Effector memory CD8-positive, alpha-beta T cell (primary cell): Measurements from ENCODE around the gene PUS7.
"Not testable (repeated sequence)": the region's sequence is repeated elsewhere in the genome, so short reads cannot be mapped to it uniquely, and the experiment has no call there.

Source experiments
- ATAC-seq: fragments of 150-1000 bp; cut with Tn5 transposase; replicated peaks from 2 replicates; pipeline ENCODE4 v1.10.0; 2021; ENCODE audit warnings: mild to moderate bottlenecking, moderate library complexity
- DNase-seq, 3 experiments: peaks; one replicate each; pipeline ENCODE4 v3.0.0; 2021
- H3K27ac Mint-ChIP-seq, 2 donors: one replicate each; pipeline ENCODE4 v1.8.0; 2022; ENCODE audit warnings: mild to moderate bottlenecking in 2 of 2, mixed read lengths in 2 of 2, moderate library complexity in 2 of 2
- H3K27me3 Mint-ChIP-seq, 2 donors: one replicate each; pipeline ENCODE4 v1.8.0; 2022; ENCODE audit warnings: mixed read lengths in 2 of 2
- H3K36me3 Mint-ChIP-seq: one replicate; pipeline ENCODE4 v1.8.0; 2022; ENCODE audit warnings: mild to moderate bottlenecking, moderate library complexity, mixed read lengths; ENCODE audit not compliant: insufficient read depth
- H3K4me1 Mint-ChIP-seq, 2 donors: one replicate each; pipeline ENCODE4 v1.8.0; 2022; ENCODE audit warnings: low read depth in 2 of 2, mixed read lengths in 2 of 2
- H3K4me3 Mint-ChIP-seq, 2 donors: one replicate each; pipeline ENCODE4 v1.8.0; 2022; ENCODE audit warnings: mild to moderate bottlenecking in 2 of 2, mixed read lengths in 2 of 2, moderate library complexity in 2 of 2
- H3K9me3 Mint-ChIP-seq, 2 donors: one replicate each; pipeline ENCODE4 v1.8.0; 2022; ENCODE audit warnings: mixed read lengths in 2 of 2

The PUS7 gene

DNA sequence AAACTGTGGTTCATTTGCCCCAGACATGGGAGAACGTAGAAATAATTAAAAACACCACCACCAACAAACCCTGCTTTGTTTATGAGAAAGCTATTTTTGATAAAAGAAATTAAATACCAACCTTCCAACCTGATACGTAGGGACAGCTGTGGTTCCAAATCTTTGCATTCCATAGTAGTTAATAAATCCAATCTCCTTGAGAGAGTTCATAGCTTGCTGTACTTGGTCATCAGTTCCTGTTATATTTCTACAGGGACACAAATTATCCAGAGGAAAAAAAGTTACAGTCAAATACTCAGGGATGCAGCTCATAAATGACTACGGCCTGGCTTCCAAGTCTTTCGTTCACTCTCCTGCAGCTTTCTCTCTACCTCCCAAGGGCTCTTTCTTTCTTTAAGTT, 41.1 kb downstream of the PUS7 start:
- H3K4me3 Mint-ChIP-seq = no peak overlapping the region
- H3K4me1 Mint-ChIP-seq = no peaks in the 10 kb centered on the region
- no peak overlapping the region for H3K27ac Mint-ChIP-seq
- DNase-seq (no peak), ATAC-seq (no peak)
- no peaks in the 10 kb centered on the region for H3K9me3 Mint-ChIP-seq
- no peaks in the 10 kb centered on the region for H3K27me3 Mint-ChIP-seq
- H3K36me3 Mint-ChIP-seq = peaks cover 3% of the 10 kb centered on the region

DNA sequence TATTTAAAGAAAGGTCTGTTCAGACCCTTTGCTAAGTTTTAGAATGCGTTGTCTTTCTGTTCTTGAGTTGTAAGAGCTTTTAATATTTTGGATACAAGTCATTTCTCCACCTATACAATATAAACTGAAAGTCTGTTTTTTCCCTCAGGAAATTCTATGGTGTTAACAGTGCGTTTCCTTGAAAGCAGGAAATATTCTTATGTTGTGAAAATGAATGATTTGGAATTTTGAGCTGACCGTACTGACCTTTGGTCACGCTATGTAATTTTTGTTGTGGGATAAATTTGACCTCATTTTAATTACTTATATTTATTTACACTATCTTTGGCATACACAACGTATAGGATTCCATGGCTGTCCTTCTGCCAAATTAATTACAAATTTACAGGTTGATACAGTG, 43.5 kb downstream of the PUS7 start:
- DNase-seq (no peak), ATAC-seq (no peak)
- Mint-ChIP-seq H3K27me3 (no peaks in the 10 kb centered on the region), H3K36me3 (no peaks in the 10 kb centered on the region), H3K4me1 (no peaks in the 10 kb centered on the region), H3K4me3 (no peak overlapping the region), H3K27ac (no peak overlapping the region), H3K9me3 (no peaks in the 10 kb centered on the region)

DNA sequence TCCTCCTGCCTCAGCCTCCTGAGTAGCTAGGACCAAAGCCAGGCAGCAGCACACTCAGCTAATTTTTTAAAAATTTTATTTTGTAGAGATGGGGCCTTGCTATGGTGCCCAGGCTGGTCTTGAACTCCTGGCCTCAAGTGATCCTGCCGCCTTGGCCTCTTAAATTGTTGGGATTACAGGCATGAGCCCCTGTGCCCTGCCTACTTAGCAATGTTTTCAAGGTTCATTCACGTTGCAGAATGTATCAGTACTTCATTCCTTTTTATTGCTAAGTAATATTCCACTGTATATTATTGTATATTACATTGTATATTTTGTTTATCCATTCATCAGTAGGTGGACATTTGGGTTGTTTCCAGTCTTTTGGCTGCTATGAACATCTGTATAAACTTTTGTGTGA, 44.2 kb downstream of the PUS7 start:
- H3K4me3 Mint-ChIP-seq = no peak overlapping the region
- no peaks in the 10 kb centered on the region for H3K27me3 Mint-ChIP-seq
- no peak overlapping the region for H3K27ac Mint-ChIP-seq
- no peak for ATAC-seq
- H3K9me3 Mint-ChIP-seq = no peaks in the 10 kb centered on the region
- DNase-seq = no peak
- H3K36me3 Mint-ChIP-seq = no peaks in the 10 kb centered on the region
- H3K4me1 Mint-ChIP-seq = no peaks in the 10 kb centered on the region

DNA sequence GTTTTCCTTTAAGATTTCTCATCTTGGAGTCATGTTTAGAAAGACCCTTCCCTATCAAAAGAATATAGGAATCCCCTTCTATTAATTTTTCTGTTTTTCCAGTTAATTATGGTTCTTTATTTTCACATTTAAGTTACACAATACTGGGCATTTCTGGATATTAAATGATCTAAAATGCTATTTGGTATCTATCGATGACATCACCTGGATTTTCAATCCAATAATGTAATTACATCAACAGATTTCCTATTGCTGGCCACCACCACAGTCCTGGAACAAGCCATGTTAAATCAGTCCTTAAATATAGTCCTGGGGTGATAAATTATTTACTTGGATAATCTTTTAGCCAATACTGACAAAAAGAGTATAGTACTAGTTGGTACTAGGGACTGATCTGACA, 48.0 kb downstream of the PUS7 start:
- H3K9me3 Mint-ChIP-seq = no peaks in the 10 kb centered on the region
- DNase-seq (no peak), ATAC-seq (no peak)
- H3K27me3 Mint-ChIP-seq = no peaks in the 10 kb centered on the region
- H3K4me3 Mint-ChIP-seq = no peak overlapping the region
- H3K27ac Mint-ChIP-seq = no peak overlapping the region
- H3K4me1 Mint-ChIP-seq = no peaks in the 10 kb centered on the region
- H3K36me3 Mint-ChIP-seq = peaks cover under 1% of the 10 kb centered on the region

DNA sequence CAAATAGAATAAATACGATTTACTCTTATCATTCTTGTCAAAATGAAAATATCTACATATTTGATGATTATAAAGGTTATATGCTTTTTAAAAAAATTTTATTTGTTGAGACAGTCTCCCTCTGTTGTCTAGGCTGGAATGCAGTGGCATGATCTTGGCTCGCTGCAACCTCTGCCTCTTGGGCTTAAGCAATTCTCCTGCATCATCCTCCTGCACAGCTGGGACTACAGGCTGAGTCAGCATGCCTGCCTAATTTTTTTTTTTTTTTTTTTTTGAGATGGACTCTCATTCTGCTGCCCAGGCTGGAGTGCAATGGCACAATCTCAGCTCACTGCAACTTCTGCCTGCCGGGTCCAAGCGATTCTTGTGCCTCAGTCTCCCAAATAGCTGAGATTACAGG, 48.9 kb downstream of the PUS7 start:
- H3K4me3 Mint-ChIP-seq = no peak overlapping the region
- peaks cover 2% of the 10 kb centered on the region for H3K36me3 Mint-ChIP-seq
- H3K27ac Mint-ChIP-seq = no peak overlapping the region
- H3K27me3 Mint-ChIP-seq = no peaks in the 10 kb centered on the region
- H3K4me1 Mint-ChIP-seq = no peaks in the 10 kb centered on the region
- DNase-seq (no peak), ATAC-seq (no peak)
- H3K9me3 Mint-ChIP-seq = no peaks in the 10 kb centered on the region

DNA sequence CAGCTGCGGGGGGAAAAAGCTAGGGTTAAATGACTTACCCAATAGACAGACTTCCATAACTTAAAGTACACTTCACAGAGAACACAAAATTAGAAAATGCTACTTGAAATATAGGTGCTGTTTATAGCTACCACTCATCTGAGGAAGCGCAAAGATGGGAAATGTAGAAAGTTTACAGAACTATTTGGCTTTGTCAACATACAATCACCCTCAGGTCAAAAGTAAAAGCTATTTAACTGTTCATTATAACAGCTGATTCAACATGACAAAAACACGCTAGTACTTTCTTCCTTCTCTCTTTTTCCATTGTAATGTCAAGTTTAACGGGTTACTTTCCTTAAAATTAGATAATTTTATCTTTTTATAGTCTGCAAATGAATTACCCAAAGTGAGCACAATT, 51.2 kb downstream of the PUS7 start:
- no peak overlapping the region for H3K27ac Mint-ChIP-seq
- H3K9me3 Mint-ChIP-seq = no peaks in the 10 kb centered on the region
- ATAC-seq (no peak), DNase-seq (no peak)
- H3K36me3 Mint-ChIP-seq = peaks cover 2% of the 10 kb centered on the region
- H3K4me3 Mint-ChIP-seq = no peak overlapping the region
- no peaks in the 10 kb centered on the region for H3K27me3 Mint-ChIP-seq
- H3K4me1 Mint-ChIP-seq = no peaks in the 10 kb centered on the region

DNA sequence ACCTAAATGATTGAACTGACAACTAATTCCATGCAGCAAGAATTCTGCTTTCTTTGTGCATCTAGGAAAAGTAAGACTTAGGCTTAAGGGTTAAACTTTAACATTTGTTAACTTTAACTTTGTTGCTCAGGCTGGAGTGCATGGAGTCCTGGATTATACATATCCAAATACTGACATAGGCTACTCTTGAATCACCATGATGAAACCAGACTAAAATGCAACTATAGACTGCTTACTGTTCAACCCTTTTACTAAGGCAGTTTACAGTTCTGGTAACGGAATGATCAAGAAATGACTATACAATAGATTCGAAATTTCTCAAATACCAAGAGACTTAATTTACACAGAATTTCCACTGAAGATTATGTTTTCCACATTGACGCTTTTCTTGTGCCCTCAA, 52.0 kb downstream of the PUS7 start:
- H3K4me1 Mint-ChIP-seq = no peaks in the 10 kb centered on the region
- DNase-seq = no peak
- no peak for ATAC-seq
- no peaks in the 10 kb centered on the region for H3K9me3 Mint-ChIP-seq
- H3K27ac Mint-ChIP-seq = no peak overlapping the region
- no peaks in the 10 kb centered on the region for H3K27me3 Mint-ChIP-seq
- H3K36me3 Mint-ChIP-seq = peaks cover 2% of the 10 kb centered on the region
- no peak overlapping the region for H3K4me3 Mint-ChIP-seq

DNA sequence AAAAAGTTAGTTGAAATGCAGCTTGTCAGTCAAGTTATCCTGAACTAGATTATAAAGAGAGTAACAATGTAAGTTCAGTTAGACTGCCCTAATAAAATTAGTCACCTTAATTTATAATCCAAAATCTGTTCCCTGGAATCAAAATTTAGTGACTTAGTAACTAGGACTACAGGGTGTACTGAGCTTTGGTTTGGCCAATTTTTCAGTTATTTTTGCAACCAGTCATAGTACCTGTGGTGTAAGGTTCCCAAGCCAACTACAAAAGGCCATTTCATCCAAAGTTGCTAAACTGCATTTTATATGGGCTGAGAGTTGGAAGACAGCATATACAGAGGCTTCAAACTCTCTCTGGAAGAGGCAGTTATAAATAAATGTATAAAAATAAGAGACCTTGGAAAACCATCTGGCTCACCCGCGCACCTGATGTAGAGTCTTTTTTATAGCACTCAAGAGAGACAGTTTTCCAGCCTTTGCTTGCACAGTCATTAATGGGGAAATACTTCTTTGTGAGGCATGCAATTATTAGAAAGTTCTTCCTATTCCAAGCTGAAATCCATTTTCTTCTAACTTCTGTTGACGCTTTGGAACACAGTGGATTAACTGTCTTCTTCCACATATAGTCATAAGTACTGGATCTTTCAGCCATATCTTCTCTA, 59.2 kb downstream of the PUS7 start:
- Mint-ChIP-seq H3K9me3 (no peaks in the 10 kb centered on the region), H3K4me1 (no peaks in the 10 kb centered on the region), H3K36me3 (peaks cover 14% of the 10 kb centered on the region), H3K4me3 (no peak overlapping the region), H3K27me3 (no peaks in the 10 kb centered on the region), H3K27ac (peak overlapping the region in 1 of 2 donors; percentile 22)
- ATAC-seq = no peak
- DNase-seq = no peak

DNA sequence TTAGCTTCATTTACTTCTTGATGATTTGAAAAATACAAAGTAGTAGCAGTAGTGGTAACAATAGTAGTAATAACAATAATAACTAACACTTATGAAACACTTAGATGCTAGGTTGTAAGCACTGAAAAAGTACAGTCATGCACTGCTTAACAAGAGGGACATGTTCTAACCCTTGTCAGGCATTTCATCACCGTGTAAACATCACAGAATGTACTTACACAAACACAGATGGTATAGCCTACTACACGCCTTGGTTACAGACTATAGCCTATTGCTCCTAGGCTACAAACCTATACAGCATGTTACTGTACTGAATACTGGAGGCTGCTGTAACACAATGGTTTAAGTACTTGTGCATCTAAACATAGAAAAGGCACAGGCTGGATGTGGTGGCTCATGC, 60.6 kb downstream of the PUS7 start:
- Mint-ChIP-seq H3K27ac (no peak overlapping the region), H3K27me3 (no peaks in the 10 kb centered on the region), H3K36me3 (peaks cover 14% of the 10 kb centered on the region), H3K4me1 (no peaks in the 10 kb centered on the region), H3K4me3 (no peak overlapping the region), H3K9me3 (no peaks in the 10 kb centered on the region)
- ATAC-seq (no peak), DNase-seq (no peak)

DNA sequence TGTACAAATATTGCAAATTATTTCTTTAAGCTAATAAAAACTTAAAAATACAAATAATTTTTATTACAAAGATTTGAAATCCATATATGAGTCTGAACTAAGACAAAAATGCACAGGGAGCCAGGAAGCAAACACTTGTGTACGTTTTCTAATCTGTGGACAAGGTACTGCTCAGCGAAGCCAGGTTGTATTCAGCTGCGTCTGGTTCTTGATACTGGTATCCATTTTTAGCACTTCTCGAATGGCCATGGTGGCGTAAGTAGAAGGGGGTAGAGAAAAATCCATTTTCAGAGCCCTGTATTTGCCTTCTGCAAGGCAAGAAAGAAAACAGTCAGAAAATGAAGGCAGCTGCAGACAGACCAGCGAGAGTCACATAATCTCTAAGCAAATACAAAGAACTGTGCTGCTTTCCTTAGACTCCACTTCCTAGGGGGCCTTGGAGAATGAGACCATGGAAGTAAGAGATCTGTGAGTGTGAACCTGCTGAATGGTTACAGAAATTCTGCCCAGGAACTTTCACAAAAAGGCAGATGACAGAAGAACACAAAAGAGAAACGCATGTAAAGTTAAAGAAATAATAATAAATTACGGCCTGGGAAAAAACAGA, 64.3 kb downstream of the PUS7 start:
- ATAC-seq (no peak), DNase-seq (no peak)
- no peaks in the 10 kb centered on the region for H3K4me1 Mint-ChIP-seq
- H3K27me3 Mint-ChIP-seq = no peaks in the 10 kb centered on the region
- no peak overlapping the region for H3K27ac Mint-ChIP-seq
- no peaks in the 10 kb centered on the region for H3K9me3 Mint-ChIP-seq
- H3K36me3 Mint-ChIP-seq = peaks cover 14% of the 10 kb centered on the region
- H3K4me3 Mint-ChIP-seq = no peak overlapping the region

DNA sequence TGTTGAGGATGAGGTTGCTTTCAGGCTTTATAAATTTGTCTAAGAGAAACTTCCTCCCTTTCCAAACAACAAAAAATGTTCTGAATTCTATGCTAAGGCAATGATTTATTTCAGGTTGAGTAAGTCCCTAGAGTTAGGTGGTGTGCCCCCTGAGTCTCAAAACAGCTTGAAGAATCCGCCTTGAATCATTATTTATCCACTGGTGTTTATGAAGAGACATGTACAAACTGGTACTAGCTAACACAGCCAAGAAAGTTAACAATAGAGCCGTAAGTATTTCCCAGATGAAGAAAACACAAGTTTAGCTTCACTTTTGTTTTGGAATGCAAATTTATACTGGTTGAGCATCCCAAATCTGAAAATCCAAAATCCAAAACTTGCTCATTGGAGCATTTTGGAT, 67.2 kb downstream of the PUS7 start:
- no peaks in the 10 kb centered on the region for H3K27me3 Mint-ChIP-seq
- H3K4me1 Mint-ChIP-seq = peaks cover 0 to 11% of the 10 kb centered on the region in 2 donors
- no peaks in the 10 kb centered on the region for H3K9me3 Mint-ChIP-seq
- no peak for DNase-seq
- H3K27ac Mint-ChIP-seq = no peak overlapping the region
- no peak overlapping the region for H3K4me3 Mint-ChIP-seq
- no peak for ATAC-seq
- peaks cover 12% of the 10 kb centered on the region for H3K36me3 Mint-ChIP-seq

DNA sequence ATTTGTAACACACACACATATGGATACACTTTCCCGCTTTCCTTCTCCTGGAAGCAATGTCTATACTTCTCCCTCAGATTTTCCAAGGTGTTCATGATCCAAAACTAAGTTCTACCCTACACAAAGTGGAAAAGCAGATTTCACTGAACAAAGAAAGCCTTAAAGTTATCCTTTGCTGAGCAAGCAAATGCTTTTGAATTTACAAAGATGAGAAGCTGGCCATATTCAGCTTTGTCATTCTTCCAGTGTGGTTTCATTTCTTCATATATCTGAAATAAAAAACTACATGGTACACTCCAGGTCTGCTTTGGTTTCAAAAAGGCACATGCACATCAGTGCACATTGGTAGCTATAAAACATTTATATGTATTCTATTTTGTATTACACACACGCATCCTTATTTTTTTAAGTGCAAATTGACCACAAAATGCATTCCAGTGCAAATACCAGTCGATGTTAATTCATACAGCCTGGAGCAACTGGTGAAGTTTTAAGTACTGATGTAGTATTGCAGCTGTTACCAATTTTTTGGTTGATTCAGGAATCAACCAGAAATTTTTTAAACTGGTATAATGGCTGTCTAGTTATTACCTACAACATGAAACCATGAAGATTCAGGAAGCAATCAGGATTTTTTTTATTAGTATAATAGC, 67.8 kb downstream of the PUS7 start:
- DNase-seq (no peak), ATAC-seq (no peak)
- Mint-ChIP-seq H3K9me3 (no peaks in the 10 kb centered on the region), H3K27ac (no peak overlapping the region), H3K36me3 (peaks cover 9% of the 10 kb centered on the region), H3K4me3 (no peak overlapping the region), H3K27me3 (no peaks in the 10 kb centered on the region), H3K4me1 (peaks cover 0 to 11% of the 10 kb centered on the region in 2 donors)

DNA sequence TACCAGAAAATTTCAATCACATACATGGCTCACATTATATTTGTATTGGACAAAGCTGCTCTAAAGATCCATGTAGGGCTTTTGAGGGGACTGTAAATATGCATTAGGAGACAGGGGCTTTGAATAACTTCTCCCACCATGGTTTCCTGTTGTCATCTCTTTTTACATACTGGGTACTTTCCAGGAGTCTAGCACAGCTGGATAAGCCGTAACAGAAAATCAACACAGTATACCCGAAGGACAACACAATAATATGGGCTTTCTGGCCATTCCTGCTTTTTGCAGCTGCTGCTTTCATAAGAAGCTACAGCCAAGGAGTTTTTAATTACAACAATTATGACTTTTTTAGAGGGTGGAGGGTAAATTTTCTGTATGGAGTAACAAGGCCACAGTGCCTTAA, 70.0 kb downstream of the PUS7 start:
- no peaks in the 10 kb centered on the region for H3K9me3 Mint-ChIP-seq
- ATAC-seq (no peak), DNase-seq (no peak)
- H3K4me3 Mint-ChIP-seq = no peak overlapping the region
- H3K27me3 Mint-ChIP-seq = no peaks in the 10 kb centered on the region
- H3K36me3 Mint-ChIP-seq = no peaks in the 10 kb centered on the region
- H3K27ac Mint-ChIP-seq = no peak overlapping the region
- H3K4me1 Mint-ChIP-seq = peaks cover 15 to 24% of the 10 kb centered on the region in 2 donors

DNA sequence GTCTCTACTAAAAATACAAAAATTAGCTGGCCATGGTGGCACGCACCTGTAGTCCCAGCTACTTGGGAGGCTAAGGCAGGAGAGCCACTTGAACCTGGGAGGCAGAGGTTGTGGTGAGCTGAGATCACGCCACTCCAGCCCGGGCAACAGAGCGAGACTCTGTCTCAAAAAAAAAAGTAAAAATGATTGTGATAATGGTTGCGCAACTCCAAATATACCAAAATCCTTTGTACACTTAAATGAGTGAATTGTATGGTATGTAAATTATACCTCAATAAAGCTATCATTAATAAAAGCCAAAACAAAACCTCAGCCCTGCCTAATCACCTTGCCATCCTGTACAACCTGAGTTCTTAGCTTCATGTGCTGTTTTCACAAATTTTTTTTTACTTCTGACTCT, 71.2 kb downstream of the PUS7 start:
- peaks cover 17 to 24% of the 10 kb centered on the region in 2 donors for H3K4me1 Mint-ChIP-seq
- not testable (repeated sequence) for DNase-seq, H3K27me3 Mint-ChIP-seq, H3K36me3 Mint-ChIP-seq, H3K9me3 Mint-ChIP-seq, ATAC-seq, H3K4me3 Mint-ChIP-seq, H3K27ac Mint-ChIP-seq
